K562 (cell line): ENCODE data around the gene HMCN2. TPM values are rescaled to one million over a fixed set of nuclear protein-coding genes. Genes with fewer than 3 reads are reported as not detected.

ENCODE experiments used
- ATAC-seq: fragments of 200-7000 bp; cut with Tn5 transposase; 3 replicates; pipeline ENCODE4 v1.9.1; 2020; ENCODE audit warnings: moderate library complexity
- BruUV-seq: library from RNA; stranded (reverse); fragments of 400-500 nt; replicated peaks from 2 replicates; lab custom pipeline; 2021; lab: Mats Ljungman, UMichigan
- CTCF ChIA-PET: fragments of 300-600 bp; formaldehyde crosslinking; extraction: SDS; loops from one replicate; lab custom pipeline; 2021; ENCODE audit warnings: low intra/inter-chr PET ratio; lab: Yijun Ruan, JAX
- POLR2A ChIA-PET: fragments of 300-600, 350-650 bp; sonication (Branson Sonifier 250); formaldehyde crosslinking; extraction: SDS; loops from one replicate; lab custom pipeline; 2021; ENCODE audit warnings: antibody characterized with exemption, inconsistent platforms; lab: Yijun Ruan, JAX
- DNase-seq, 4 experiments: peaks; one replicate each; pipeline versions ENCODE4 v3.0.0 to v3.0.0-alpha.2; 2011 to 2018; ENCODE audit warnings: low spot score in 3 of 4, mixed read lengths in 3 of 4; ENCODE audit errors: extremely low read depth in 1 of 4
- FAIRE-seq: peaks from 2 replicates; lab custom pipeline; 2011; peaks lifted over from hg19 to GRCh38; lab: Jason Lieb, UNC
- H2AFZ ChIP-seq: 2 replicates; pipeline ENCODE4 v1.6.0; 2011; ENCODE audit warnings: low read depth, low read length, control low read depth, inconsistent platforms
- H3K27ac ChIP-seq: fragments of 200-600 bp; 3 replicates; pipeline ENCODE4 v1.8.0; 2011; ENCODE audit warnings: low read depth, mild to moderate bottlenecking, control low read depth, inconsistent platforms, low read length, moderate library complexity, mixed read lengths; ENCODE audit errors: extremely low read depth
- H3K27me3 ChIP-seq, 2 experiments: fragments of 300-600 bp in 1 of 2; 2 replicates in 1 of 2; 3 replicates in 1 of 2; pipeline versions ENCODE4 v1.6.0 to v1.8.0; 2011; ENCODE audit warnings: inconsistent platforms in 2 of 2, low read length in 2 of 2, mild to moderate bottlenecking in 1 of 2, mixed read lengths in 1 of 2, moderate library complexity in 1 of 2; ENCODE audit not compliant: control insufficient read depth in 2 of 2, insufficient read depth in 2 of 2
- H3K36me3 ChIP-seq: fragments of 300-600 bp; 3 replicates; pipeline ENCODE4 v1.8.0; 2011; ENCODE audit warnings: mild to moderate bottlenecking, low read length, inconsistent platforms; ENCODE audit not compliant: control insufficient read depth, insufficient read depth
- H3K4me1 ChIP-seq, 2 experiments: fragments of 200-600 bp in 1 of 2; replicated peaks in 1 of 2; 2 replicates in 1 of 2; 3 replicates in 1 of 2; pipeline versions ENCODE4 v1.5.1 to v1.8.0; 2011; ENCODE audit warnings: inconsistent platforms in 2 of 2, low read length in 2 of 2, mild to moderate bottlenecking in 1 of 2, mixed read lengths in 1 of 2, moderate library complexity in 1 of 2; ENCODE audit not compliant: control insufficient read depth in 2 of 2, insufficient read depth in 2 of 2
- H3K4me2 ChIP-seq: 2 replicates; pipeline ENCODE4 v1.6.1; 2011; ENCODE audit warnings: low read length, control low read depth, inconsistent platforms, mixed read lengths; ENCODE audit not compliant: insufficient read depth
- H3K4me3 ChIP-seq: fragments of 200-600 bp; sonication (generic), shearing (Covaris generic); 2 replicates; pipeline ENCODE4 v1.5.1; 2016; ENCODE audit warnings: control low read depth, inconsistent platforms
- H3K79me2 ChIP-seq: fragments of 200-600 bp; 3 replicates; pipeline ENCODE4 v1.8.0; 2011; ENCODE audit warnings: low read length, inconsistent platforms; ENCODE audit not compliant: control insufficient read depth, insufficient read depth
- H3K9ac ChIP-seq, 2 experiments: 2 replicates each; pipeline versions ENCODE4 v1.6.0 to v1.6.1; 2011; ENCODE audit warnings: low read depth in 2 of 2, low read length in 2 of 2, control low read depth in 1 of 2, inconsistent platforms in 1 of 2, mild to moderate bottlenecking in 1 of 2, mixed read lengths in 1 of 2; ENCODE audit not compliant: insufficient read depth in 1 of 2
- H3K9me1 ChIP-seq: one replicate; pipeline ENCODE4 v1.6.0; 2011; ENCODE audit warnings: inconsistent platforms, mild to moderate bottlenecking, low read length, moderate library complexity; ENCODE audit not compliant: control insufficient read depth, insufficient read depth
- H3K9me3 ChIP-seq: replicated peaks from 2 replicates; pipeline ENCODE4 v1.5.1; 2011; ENCODE audit warnings: low read depth, low read length, inconsistent platforms; ENCODE audit not compliant: control insufficient read depth, insufficient read depth
- H4K20me1 ChIP-seq: replicated peaks from 2 replicates; pipeline ENCODE4 v1.6.1; 2011; ENCODE audit warnings: low read length, inconsistent platforms, mixed read lengths; ENCODE audit not compliant: control insufficient read depth, insufficient read depth
- CBX2 ChIP-seq: fragments of 200-600 bp; sonication (generic); IDR thresholded peaks from one replicate; pipeline ENCODE4 v1.6.1; 2012; ENCODE audit warnings: mild to moderate bottlenecking, low read length, inconsistent platforms; ENCODE audit not compliant: insufficient read depth, poor library complexity, severe bottlenecking
- FOXM1 ChIP-seq, 2 experiments: fragments of 450-650 bp in 1 of 2; sonication (generic) in 1 of 2; formaldehyde crosslinking in 1 of 2; IDR thresholded peaks; 2 replicates each; pipeline versions ENCODE4 v1.6.1 to v1.9.0; 2017 to 2022; ENCODE audit warnings: low read depth in 2 of 2, mild to moderate bottlenecking in 2 of 2, missing genetic modification reagents in 1 of 2, moderate library complexity in 1 of 2
- HDGF ChIP-seq: fragments of 450-650 bp; IDR thresholded peaks from 2 replicates; pipeline ENCODE4 v1.6.1; 2016
- HIVEP1 ChIP-seq: fragments of 250-450 bp; sonication (Bioruptor Pico); IDR thresholded peaks from 2 replicates; pipeline ENCODE4 v1.4.0; 2020; ENCODE audit warnings: mild to moderate bottlenecking
- MAFG ChIP-seq: fragments of 450-650 bp; conservative IDR thresholded peaks from 2 replicates; pipeline ENCODE4 v1.6.1; 2016; ENCODE audit warnings: missing genetic modification characterization, missing compliant biosample characterization
- MTA2 ChIP-seq: fragments of 450-650 bp; IDR thresholded peaks from 2 replicates; pipeline ENCODE4 v1.6.1; 2016; ENCODE audit warnings: low read depth
- SRF ChIP-seq, 2 experiments: fragments of 250-450, 450-650 bp in 1 of 2; sonication (Bioruptor Pico) in 1 of 2; sonication (generic) in 1 of 2; formaldehyde crosslinking; IDR thresholded peaks; 2 replicates each; pipeline versions ENCODE4 v1.5.0 to v1.5.1; 2020 to 2022; ENCODE audit warnings: mild to moderate bottlenecking in 1 of 2, missing genetic modification reagents in 1 of 2
- ZKSCAN1 ChIP-seq: fragments of 150-350 bp; IDR thresholded peaks from 2 replicates; pipeline ENCODE4 v1.6.1; 2016; ENCODE audit warnings: low read depth, low read length
- ZNF133 ChIP-seq: fragments of 250-450 bp; sonication (Bioruptor Pico); IDR thresholded peaks from 2 replicates; pipeline ENCODE4 v1.4.0; 2020; ENCODE audit warnings: mild to moderate bottlenecking
- ZNF134 ChIP-seq: fragments of 250-450 bp; sonication (Bioruptor Pico); conservative IDR thresholded peaks from 2 replicates; pipeline ENCODE4 v1.4.0; 2020
- ZNF224 ChIP-seq: sonication (generic); formaldehyde crosslinking; IDR thresholded peaks from 2 replicates; pipeline ENCODE4 v1.8.0; 2022; ENCODE audit warnings: mild to moderate bottlenecking, missing genetic modification reagents
- ZNF274 ChIP-seq: IDR thresholded peaks from 2 replicates; pipeline ENCODE4 v1.6.1; 2011; ENCODE audit warnings: low read depth, mild to moderate bottlenecking, low read length, moderate library complexity, borderline replicate concordance
- WGBS: fragments of 100-300 bp; shearing (Covaris generic); methylation state at CpG from one replicate; pipeline ENCODE4 v1.1.6; 2016; ENCODE audit warnings: low coverage, mixed read lengths; ENCODE audit not compliant: insufficient coverage; ENCODE audit errors: missing lambda C conversion rate; 5-methylcytosine and 5-hydroxymethylcytosine counted together
- in situ Hi-C: fragments of 300-500 bp; cut with MboI; formaldehyde crosslinking; loops from 4 replicates; pipeline ENCODE4 v1.15.0; 2018; ENCODE audit warnings: inconsistent platforms, mixed read lengths
- intact Hi-C: fragments of 100-400 bp; cut with micrococcal nuclease; formaldehyde crosslinking; loops from 2 replicates; pipeline ENCODE4 v1.14.2; 2022
- polyA plus RNA-seq, 8 experiments: library from polyadenylated mRNA; depleted of rRNA in 4 of 8; stranded (reverse) in 5 of 8; unstranded in 3 of 8; fragments of >200 nt; fragmentation: Nextera tagmentation in 2 of 8; fragmentation: Illumina TruSeq in 1 of 8; extraction: Ambion mirVana in 2 of 8; extraction: Trizol in 1 of 8; gene quantifications; 2 replicates each; pipeline versions ENCODE4 v1.2.1 to v1.2.3, GENCODE V29; 2011 to 2014; ENCODE audit warnings: inconsistent platforms in 1 of 8, missing spikeins in 1 of 8
- total RNA-seq, 7 experiments: library from RNA; depleted of rRNA in 6 of 7; stranded (reverse); fragments of >200 nt in 6 of 7; fragmentation: Illumina TruSeq in 2 of 7; extraction: Trizol in 2 of 7; gene quantifications; 2 replicates each; pipeline versions ENCODE4 v1.2.1 to v1.2.3, GENCODE V29; 2011 to 2021; ENCODE audit warnings: low replicate concordance in 1 of 7
- TF ChIP-seq, protein P1 (sequence below): fragments of 450-650 bp; IDR thresholded peaks from 2 replicates; pipeline ENCODE4 v1.6.1; 2017; ENCODE audit warnings: mild to moderate bottlenecking, moderate library complexity
- TF ChIP-seq, protein P2 (sequence below), 2 experiments: fragments of 450-650 bp; conservative IDR thresholded peaks; 2 replicates each; pipeline ENCODE4 v1.6.1; 2017; ENCODE audit warnings: mild to moderate bottlenecking in 2 of 2, moderate library complexity in 2 of 2
- TF ChIP-seq, protein P3 (sequence below): fragments of 450-650 bp; IDR thresholded peaks from 2 replicates; pipeline ENCODE4 v1.6.1; 2018; ENCODE audit not compliant: partially characterized antibody

The HMCN2 gene
- total and polyA plus RNA-seq, 9 of the 15 experiments (the other 6 are each of a cell fraction or from before 2014, with no cell fraction given) = 0.01 TPM; not detected in 8

DNA sequence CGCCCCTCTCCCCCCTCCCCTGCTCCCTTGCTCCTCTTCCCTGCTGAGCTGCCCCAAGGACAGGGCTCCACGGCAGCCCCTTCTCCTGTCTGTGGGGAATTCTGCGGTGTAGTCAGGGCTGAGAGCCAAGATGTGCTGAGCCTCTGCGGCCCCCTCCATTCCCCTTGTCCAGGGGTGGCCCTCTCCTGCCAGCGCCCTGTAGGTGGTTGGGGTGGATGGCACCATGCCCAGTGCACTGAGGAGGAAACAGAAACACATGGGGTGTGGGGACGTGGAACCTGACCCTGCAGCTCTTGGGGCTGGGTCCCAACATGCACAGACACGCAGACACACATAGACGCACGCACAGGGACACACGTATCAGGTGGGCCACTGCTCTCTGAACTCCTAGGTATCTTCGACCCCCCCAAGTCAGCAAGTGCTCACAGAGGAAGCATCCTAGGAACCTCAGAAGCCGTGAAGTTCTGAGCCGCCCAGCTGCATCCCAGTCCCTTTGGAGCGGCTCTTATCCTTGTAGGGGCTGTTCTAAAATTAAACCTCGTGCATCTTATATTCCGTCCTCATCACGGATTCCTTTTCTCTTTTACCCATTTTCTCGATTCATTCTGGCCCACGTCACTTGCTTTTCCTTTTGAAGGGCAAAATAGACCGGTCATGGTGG lies 64.8 kb downstream of the HMCN2 start:
- peaks cover 41 to 88% of the 10 kb centered on the region in 2 experiments for H3K27me3 ChIP-seq
- no peak for ATAC-seq
- in situ Hi-C loops (loop anchor here (25.0 kb wide), 1 partner anchor 668 kb away; the partner anchor contains the start of gene PRRX2), intact Hi-C loops (no loop called here)
- H3K4me1 ChIP-seq = peaks cover 0 to 21% of the 10 kb centered on the region in 2 experiments; a peak in 2 of 5 replicates
- no peak for TF ChIP-seq HDGF
- TF ChIP-seq, protein P1, sequence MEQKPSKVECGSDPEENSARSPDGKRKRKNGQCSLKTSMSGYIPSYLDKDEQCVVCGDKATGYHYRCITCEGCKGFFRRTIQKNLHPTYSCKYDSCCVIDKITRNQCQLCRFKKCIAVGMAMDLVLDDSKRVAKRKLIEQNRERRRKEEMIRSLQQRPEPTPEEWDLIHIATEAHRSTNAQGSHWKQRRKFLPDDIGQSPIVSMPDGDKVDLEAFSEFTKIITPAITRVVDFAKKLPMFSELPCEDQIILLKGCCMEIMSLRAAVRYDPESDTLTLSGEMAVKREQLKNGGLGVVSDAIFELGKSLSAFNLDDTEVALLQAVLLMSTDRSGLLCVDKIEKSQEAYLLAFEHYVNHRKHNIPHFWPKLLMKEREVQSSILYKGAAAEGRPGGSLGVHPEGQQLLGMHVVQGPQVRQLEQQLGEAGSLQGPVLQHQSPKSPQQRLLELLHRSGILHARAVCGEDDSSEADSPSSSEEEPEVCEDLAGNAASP = no peak
- TF ChIP-seq, protein P2, sequence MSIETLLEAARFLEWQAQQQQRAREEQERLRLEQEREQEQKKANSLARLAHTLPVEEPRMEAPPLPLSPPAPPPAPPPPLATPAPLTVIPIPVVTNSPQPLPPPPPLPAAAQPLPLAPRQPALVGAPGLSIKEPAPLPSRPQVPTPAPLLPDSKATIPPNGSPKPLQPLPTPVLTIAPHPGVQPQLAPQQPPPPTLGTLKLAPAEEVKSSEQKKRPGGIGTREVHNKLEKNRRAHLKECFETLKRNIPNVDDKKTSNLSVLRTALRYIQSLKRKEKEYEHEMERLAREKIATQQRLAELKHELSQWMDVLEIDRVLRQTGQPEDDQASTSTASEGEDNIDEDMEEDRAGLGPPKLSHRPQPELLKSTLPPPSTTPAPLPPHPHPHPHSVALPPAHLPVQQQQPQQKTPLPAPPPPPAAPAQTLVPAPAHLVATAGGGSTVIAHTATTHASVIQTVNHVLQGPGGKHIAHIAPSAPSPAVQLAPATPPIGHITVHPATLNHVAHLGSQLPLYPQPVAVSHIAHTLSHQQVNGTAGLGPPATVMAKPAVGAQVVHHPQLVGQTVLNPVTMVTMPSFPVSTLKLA (conservative IDR thresholded peaks at IDR 0.05) = no peak
- no peak for TF ChIP-seq ZNF133
- TF ChIP-seq HIVEP1 = no peak
- no peak for TF ChIP-seq ZKSCAN1
- TF ChIP-seq, protein P3, sequence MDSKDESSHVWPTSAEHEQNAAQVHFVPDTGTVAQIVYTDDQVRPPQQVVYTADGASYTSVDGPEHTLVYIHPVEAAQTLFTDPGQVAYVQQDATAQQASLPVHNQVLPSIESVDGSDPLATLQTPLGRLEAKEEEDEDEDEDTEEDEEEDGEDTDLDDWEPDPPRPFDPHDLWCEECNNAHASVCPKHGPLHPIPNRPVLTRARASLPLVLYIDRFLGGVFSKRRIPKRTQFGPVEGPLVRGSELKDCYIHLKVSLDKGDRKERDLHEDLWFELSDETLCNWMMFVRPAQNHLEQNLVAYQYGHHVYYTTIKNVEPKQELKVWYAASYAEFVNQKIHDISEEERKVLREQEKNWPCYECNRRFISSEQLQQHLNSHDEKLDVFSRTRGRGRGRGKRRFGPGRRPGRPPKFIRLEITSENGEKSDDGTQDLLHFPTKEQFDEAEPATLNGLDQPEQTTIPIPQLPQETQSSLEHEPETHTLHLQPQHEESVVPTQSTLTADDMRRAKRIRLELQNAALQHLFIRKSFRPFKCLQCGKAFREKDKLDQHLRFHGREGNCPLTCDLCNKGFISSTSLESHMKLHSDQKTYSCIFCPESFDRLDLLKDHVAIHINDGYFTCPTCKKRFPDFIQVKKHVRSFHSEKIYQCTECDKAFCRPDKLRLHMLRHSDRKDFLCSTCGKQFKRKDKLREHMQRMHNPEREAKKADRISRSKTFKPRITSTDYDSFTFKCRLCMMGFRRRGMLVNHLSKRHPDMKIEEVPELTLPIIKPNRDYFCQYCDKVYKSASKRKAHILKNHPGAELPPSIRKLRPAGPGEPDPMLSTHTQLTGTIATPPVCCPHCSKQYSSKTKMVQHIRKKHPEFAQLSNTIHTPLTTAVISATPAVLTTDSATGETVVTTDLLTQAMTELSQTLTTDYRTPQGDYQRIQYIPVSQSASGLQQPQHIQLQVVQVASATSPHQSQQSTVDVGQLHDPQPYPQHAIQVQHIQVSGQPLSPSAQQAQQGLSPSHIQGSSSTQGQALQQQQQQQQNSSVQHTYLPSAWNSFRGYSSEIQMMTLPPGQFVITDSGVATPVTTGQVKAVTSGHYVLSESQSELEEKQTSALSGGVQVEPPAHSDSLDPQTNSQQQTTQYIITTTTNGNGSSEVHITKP = no peak
- no peak for TF ChIP-seq CBX2
- TF ChIP-seq SRF (CRISPR knock-in tag; IDR thresholded peaks at IDR 0.05) = no peak
- TF ChIP-seq ZNF134 = no peak
- no peak for TF ChIP-seq FOXM1 (IDR thresholded peaks at IDR 0.05; ENCODE audit: low read depth)
- no peak for TF ChIP-seq FOXM1 (CRISPR knock-in tag; IDR thresholded peaks at IDR 0.05; ENCODE audit: low read depth)
- no peak for TF ChIP-seq ZNF224 (CRISPR knock-in tag)
- TF ChIP-seq MTA2 = no peak
- TF ChIP-seq MAFG (tag) = no peak
- no peak for TF ChIP-seq ZNF274
- no peak for FAIRE-seq
- H2AFZ ChIP-seq = no peak overlapping the region
- no peak overlapping the region for H3K27ac ChIP-seq
- DNase-seq = no peak
- BruUV-seq = no TSS peak
- H4K20me1 ChIP-seq = peaks cover 14% of the 10 kb centered on the region
- WGBS = 0% methylated on average over 16 of the region's 20 CpGs
- no peaks in the 10 kb centered on the region for H3K9me3 ChIP-seq
- ChIA-PET POLR2A (no interaction called here), CTCF (no interaction called here)
- no peak overlapping the region for H3K4me3 ChIP-seq
- no peaks in the 10 kb centered on the region for H3K36me3 ChIP-seq
- H3K79me2 ChIP-seq = no peaks in the 10 kb centered on the region
- no peak overlapping the region for H3K9ac ChIP-seq
- H3K4me2 ChIP-seq = no peak overlapping the region
- peaks cover 2% of the 10 kb centered on the region for H3K9me1 ChIP-seq
